SK-N-SH treated with all-trans-retinoic acid at 6 μM for 48 hours (cell line): ENCODE data around the gene COX17.

Experiments used
- OSR1 ChIP-seq: fragments of 250-450 bp; sonication (Bioruptor Pico); IDR thresholded peaks from 2 replicates; pipeline ENCODE4 v1.8.0; 2022; ENCODE audit warnings: moderate library complexity, mild to moderate bottlenecking, inconsistent platforms
- TOX ChIP-seq: fragments of 250-450 bp; sonication (Bioruptor Pico); IDR thresholded peaks from 2 replicates; pipeline ENCODE4 v1.8.0; 2021; ENCODE audit warnings: mild to moderate bottlenecking, moderate library complexity, borderline replicate concordance
- ZFP30 ChIP-seq: fragments of 450-650 bp; formaldehyde crosslinking; IDR thresholded peaks from 2 replicates; pipeline ENCODE4 v1.5.0; 2022; ENCODE audit warnings: mild to moderate bottlenecking, moderate library complexity

GRCh38 chr3:119652306-119653033, 24.7 kb downstream of the COX17 start:
- no peak for TF ChIP-seq TOX
- TF ChIP-seq ZFP30 (CRISPR knock-in tag): no peak
- no peak for TF ChIP-seq OSR1
